Loucy (cell line): ENCODE measurements around the gene SPPL2C.

Experiments used
- H2AFZ ChIP-seq: fragments of 200-600 bp; sonication (generic); 2 replicates; pipeline ENCODE4 v1.6.0; 2016; ENCODE audit warnings: antibody characterized with exemption, mild to moderate bottlenecking, low read length, moderate library complexity
- H3F3A ChIP-seq: fragments of 200-600 bp; 2 replicates; pipeline ENCODE4 v1.6.0; 2016; ENCODE audit warnings: antibody characterized with exemption, low read depth, mild to moderate bottlenecking
- H3K27me3 ChIP-seq: fragments of 200-600 bp; sonication (generic); 2 replicates; pipeline ENCODE4 v1.6.1; 2014; ENCODE audit warnings: low read length, mild to moderate bottlenecking; ENCODE audit not compliant: insufficient read depth, poor library complexity, severe bottlenecking
- H3K36me3 ChIP-seq: fragments of 200-600 bp; sonication (generic); 2 replicates; pipeline ENCODE4 v1.6.1; 2016; ENCODE audit warnings: low read length; ENCODE audit not compliant: insufficient read depth
- H3K4me1 ChIP-seq: fragments of 200-600 bp; sonication (generic); 2 replicates; pipeline ENCODE4 v1.5.1; 2014; ENCODE audit warnings: low read length, mild to moderate bottlenecking; ENCODE audit not compliant: insufficient read depth, poor library complexity, severe bottlenecking
- H3K4me2 ChIP-seq: fragments of 200-600 bp; sonication (generic); 2 replicates; pipeline ENCODE4 v1.6.0; 2014; ENCODE audit warnings: antibody characterized with exemption, low read length, low read depth, mild to moderate bottlenecking; ENCODE audit not compliant: poor library complexity, severe bottlenecking
- H3K4me3 ChIP-seq: fragments of 200-600 bp; sonication (generic); 2 replicates; pipeline ENCODE4 v1.5.1; 2014; ENCODE audit warnings: low read length, mild to moderate bottlenecking, mixed read lengths; ENCODE audit not compliant: poor library complexity, severe bottlenecking
- H3K79me2 ChIP-seq: fragments of 200-600 bp; sonication (generic); 2 replicates; pipeline ENCODE4 v1.6.1; 2014; ENCODE audit warnings: low read length; ENCODE audit not compliant: insufficient read depth
- H3K9ac ChIP-seq: fragments of 200-600 bp; sonication (generic); 2 replicates; pipeline ENCODE4 v1.6.0; 2014; ENCODE audit warnings: mild to moderate bottlenecking, low read depth, low read length, moderate library complexity; ENCODE audit not compliant: poor library complexity, severe bottlenecking
- H3K9me2 ChIP-seq: fragments of 200-600 bp; sonication (generic); replicated peaks from 2 replicates; pipeline ENCODE4 v1.6.1; 2016; ENCODE audit warnings: low read depth, low read length, mixed read lengths
- H3K9me3 ChIP-seq: fragments of 200-600 bp; sonication (generic); 2 replicates; pipeline ENCODE4 v1.6.1; 2014; ENCODE audit warnings: mild to moderate bottlenecking, antibody characterized with exemption, low read length, low read depth; ENCODE audit not compliant: insufficient read depth
- H4K20me1 ChIP-seq: fragments of 200-600 bp; sonication (generic); 2 replicates; pipeline ENCODE4 v1.6.0; 2014; ENCODE audit warnings: antibody characterized with exemption, low read length, mild to moderate bottlenecking; ENCODE audit not compliant: insufficient read depth, poor library complexity, severe bottlenecking
- EZH2phosphoT487 ChIP-seq: fragments of 200-600 bp; IDR thresholded peaks from 2 replicates; pipeline ENCODE4 v1.6.1; 2018; ENCODE audit warnings: antibody characterized with exemption, mild to moderate bottlenecking, moderate library complexity, borderline replicate concordance
- TF ChIP-seq, protein P1 (sequence below): fragments of 200-600 bp; sonication (generic); conservative IDR thresholded peaks from 2 replicates; pipeline ENCODE4 v1.5.1; 2014; ENCODE audit warnings: mild to moderate bottlenecking, antibody characterized with exemption, low read length

The SPPL2C gene

GRCh38 chr17:45873728-45874127 lies 29.0 kb downstream of the SPPL2C start:
- no peaks in the 10 kb centered on the region for H3K36me3 ChIP-seq
- no peak overlapping the region for H3K9ac ChIP-seq
- no peaks in the 10 kb centered on the region for H3K27me3 ChIP-seq
- TF ChIP-seq, protein P1, sequence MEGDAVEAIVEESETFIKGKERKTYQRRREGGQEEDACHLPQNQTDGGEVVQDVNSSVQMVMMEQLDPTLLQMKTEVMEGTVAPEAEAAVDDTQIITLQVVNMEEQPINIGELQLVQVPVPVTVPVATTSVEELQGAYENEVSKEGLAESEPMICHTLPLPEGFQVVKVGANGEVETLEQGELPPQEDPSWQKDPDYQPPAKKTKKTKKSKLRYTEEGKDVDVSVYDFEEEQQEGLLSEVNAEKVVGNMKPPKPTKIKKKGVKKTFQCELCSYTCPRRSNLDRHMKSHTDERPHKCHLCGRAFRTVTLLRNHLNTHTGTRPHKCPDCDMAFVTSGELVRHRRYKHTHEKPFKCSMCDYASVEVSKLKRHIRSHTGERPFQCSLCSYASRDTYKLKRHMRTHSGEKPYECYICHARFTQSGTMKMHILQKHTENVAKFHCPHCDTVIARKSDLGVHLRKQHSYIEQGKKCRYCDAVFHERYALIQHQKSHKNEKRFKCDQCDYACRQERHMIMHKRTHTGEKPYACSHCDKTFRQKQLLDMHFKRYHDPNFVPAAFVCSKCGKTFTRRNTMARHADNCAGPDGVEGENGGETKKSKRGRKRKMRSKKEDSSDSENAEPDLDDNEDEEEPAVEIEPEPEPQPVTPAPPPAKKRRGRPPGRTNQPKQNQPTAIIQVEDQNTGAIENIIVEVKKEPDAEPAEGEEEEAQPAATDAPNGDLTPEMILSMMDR, result no peak
- TF ChIP-seq EZH2phosphoT487, result no peak
- H3F3A ChIP-seq, result no peaks in the 10 kb centered on the region
- H2AFZ ChIP-seq, result no peak overlapping the region
- peaks cover 11% of the 10 kb centered on the region for H3K4me1 ChIP-seq
- H4K20me1 ChIP-seq, result no peaks in the 10 kb centered on the region
- H3K9me2 ChIP-seq, result no peaks in the 10 kb centered on the region
- peak overlapping the region; percentile 40 for H3K4me3 ChIP-seq
- no peaks in the 10 kb centered on the region for H3K9me3 ChIP-seq
- H3K4me2 ChIP-seq, result peak overlapping the region; percentile 66
- no peaks in the 10 kb centered on the region for H3K79me2 ChIP-seq

DNA sequence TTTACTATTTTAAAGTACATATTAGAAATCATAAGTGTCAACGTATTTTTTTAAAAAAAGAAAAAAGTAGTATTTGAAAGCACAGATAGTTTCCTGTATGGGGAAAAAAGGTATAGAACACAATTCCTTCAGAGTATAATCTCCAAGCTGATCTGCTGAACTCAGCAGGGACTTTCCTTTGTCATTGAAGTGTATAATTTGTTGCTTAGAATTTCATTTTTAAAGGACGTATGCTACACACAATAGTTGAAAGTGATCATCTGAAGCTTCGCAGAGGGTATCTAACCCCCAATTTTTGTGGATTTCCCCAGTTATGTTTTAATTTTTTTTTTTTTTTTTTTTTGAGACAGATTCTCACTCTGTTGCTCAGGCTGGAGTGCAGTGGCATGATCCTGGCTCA lies 29.5 kb downstream of the SPPL2C start:
- TF ChIP-seq, protein P1, result no peak
- TF ChIP-seq EZH2phosphoT487, result no peak
- Histone ChIP-seq H3K4me2 (peak overlapping the region; percentile 66), H4K20me1 (no peaks in the 10 kb centered on the region), H3F3A (no peaks in the 10 kb centered on the region), H3K79me2 (no peaks in the 10 kb centered on the region), H3K9me2 (no peaks in the 10 kb centered on the region), H3K4me1 (peaks cover 11% of the 10 kb centered on the region), H3K9me3 (no peaks in the 10 kb centered on the region), H2AFZ (no peak overlapping the region), H3K4me3 (peak overlapping the region; percentile 40), H3K27me3 (no peaks in the 10 kb centered on the region), H3K36me3 (no peaks in the 10 kb centered on the region), H3K9ac (no peak overlapping the region)

GRCh38 chr17:45876539-45876938 lies 31.9 kb downstream of the SPPL2C start:
- no peaks in the 10 kb centered on the region for H3K9me2 ChIP-seq
- H3K4me2 ChIP-seq, result no peak overlapping the region
- H3K27me3 ChIP-seq, result no peaks in the 10 kb centered on the region
- H3K79me2 ChIP-seq, result no peaks in the 10 kb centered on the region
- no peaks in the 10 kb centered on the region for H3K9me3 ChIP-seq
- no peak overlapping the region for H3K4me3 ChIP-seq
- no peak overlapping the region for H3K9ac ChIP-seq
- TF ChIP-seq EZH2phosphoT487, result no peak
- TF ChIP-seq, protein P1, result no peak
- no peaks in the 10 kb centered on the region for H3F3A ChIP-seq
- H3K36me3 ChIP-seq, result no peaks in the 10 kb centered on the region
- no peaks in the 10 kb centered on the region for H4K20me1 ChIP-seq
- H3K4me1 ChIP-seq, result peaks cover 11% of the 10 kb centered on the region
- no peak overlapping the region for H2AFZ ChIP-seq
